ENCODE results near the gene RARRES1.

Gene RARRES1, protein sequence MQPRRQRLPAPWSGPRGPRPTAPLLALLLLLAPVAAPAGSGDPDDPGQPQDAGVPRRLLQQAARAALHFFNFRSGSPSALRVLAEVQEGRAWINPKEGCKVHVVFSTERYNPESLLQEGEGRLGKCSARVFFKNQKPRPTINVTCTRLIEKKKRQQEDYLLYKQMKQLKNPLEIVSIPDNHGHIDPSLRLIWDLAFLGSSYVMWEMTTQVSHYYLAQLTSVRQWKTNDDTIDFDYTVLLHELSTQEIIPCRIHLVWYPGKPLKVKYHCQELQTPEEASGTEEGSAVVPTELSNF

GRCh38 chr3:158731938-158732855, at the start of gene RARRES1:
TSS of gene RARRES1 (minus strand) at chr3:158732457. CDS start at chr3:158732415, 42 bp downstream.
- peak; percentile 14 for DNase-seq

GRCh38 chr3:158781849-158782248, 49.6 kb upstream of the RARRES1 start:
- DNase-seq = no peak

DNA sequence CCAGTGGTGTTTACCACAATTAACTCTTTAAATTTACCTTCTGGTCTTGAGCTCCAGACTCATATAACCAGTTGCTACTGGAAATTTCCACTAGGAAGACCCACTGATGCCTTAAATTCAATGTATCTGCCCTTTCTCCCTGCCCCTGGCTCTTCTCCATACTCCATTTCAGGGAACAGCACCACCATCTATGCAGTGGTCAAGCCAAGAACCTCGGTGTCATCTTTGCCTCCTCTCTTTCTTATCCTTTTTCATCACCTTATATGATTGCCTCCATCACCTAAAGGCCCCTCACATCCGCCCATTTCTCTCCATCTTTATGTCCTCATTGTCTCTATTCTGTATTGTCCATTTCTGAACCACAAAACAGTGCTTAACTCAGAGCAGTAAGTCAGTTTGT, 48.9 kb upstream of the RARRES1 start:
- DNase-seq = no peak

GRCh38 chr3:158780766-158781165, 48.5 kb upstream of the RARRES1 start:
- DNase-seq = no peak

GRCh38 chr3:158777161-158777873, 45.1 kb upstream of the RARRES1 start:
- no peak for DNase-seq

- DNase-seq = no peak
Measured at GRCh38 chr3:158776531-158776930, 44.3 kb upstream of the RARRES1 start.

GRCh38 chr3:158775426-158776410, 43.5 kb upstream of the RARRES1 start:
- no peak for DNase-seq

- no peak for DNase-seq
Measured at GRCh38 chr3:158774965-158775364, 42.7 kb upstream of the RARRES1 start.

GRCh38 chr3:158773845-158774830, 41.9 kb upstream of the RARRES1 start:
- DNase-seq = no peak

GRCh38 chr3:158773166-158773565, 40.9 kb upstream of the RARRES1 start:
- no peak for DNase-seq

GRCh38 chr3:158771982-158772381, 39.7 kb upstream of the RARRES1 start:
- no peak for DNase-seq

GRCh38 chr3:158771577-158771976, 39.3 kb upstream of the RARRES1 start:
- no peak for DNase-seq

- no peak for DNase-seq
Measured at GRCh38 chr3:158770741-158771350, 38.6 kb upstream of the RARRES1 start.

- DNase-seq = no peak
Measured at GRCh38 chr3:158769952-158770740, 37.9 kb upstream of the RARRES1 start.

DNA sequence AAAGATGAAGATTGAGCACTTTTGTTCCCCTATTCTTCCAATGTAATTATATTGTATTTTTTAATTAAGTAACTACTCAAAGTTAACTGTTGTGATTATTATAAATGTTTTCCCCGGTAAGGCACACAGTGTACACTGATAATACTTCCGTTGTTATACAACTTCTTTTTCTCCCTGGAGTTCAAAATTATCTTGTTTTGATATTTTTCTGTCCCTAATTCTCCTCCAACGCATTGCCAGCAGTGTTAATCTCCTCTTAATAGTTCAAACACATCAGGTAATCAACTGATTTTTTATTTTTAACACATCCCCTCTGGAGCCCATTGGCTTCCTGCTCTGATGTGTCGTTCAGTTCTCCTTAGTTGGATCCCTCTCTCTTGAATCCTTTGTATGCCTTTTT, 37.3 kb upstream of the RARRES1 start:
- DNase-seq = no peak

GRCh38 chr3:158768881-158769543, 36.8 kb upstream of the RARRES1 start:
- no peak for DNase-seq

DNA sequence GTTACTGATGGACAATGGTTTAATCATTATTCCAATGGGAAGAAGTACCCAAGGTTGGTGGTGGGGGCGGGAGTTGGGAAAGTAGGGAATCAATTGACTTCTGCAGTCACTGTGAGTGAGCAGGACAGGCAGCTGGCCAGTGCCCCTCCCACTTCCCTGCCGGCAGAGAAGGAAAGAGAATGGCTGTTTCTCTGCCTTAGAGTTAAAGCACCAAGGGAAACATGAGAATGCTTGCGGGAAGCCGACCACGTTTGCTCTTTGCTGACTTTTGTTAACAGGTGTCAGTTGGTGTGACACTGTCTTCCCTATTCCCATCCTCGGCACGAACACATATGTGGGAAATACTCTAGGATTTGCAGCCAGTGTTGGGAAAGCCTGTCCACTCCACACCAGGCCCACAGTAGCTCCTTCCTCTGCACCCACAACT, 36.1 kb upstream of the RARRES1 start:
- no peak for DNase-seq

GRCh38 chr3:158766364-158766763, 34.1 kb upstream of the RARRES1 start:
- DNase-seq = no peak
